NCI-H146 (cell line): ENCODE measurements around the gene DENND5A.
"Not testable (repeated sequence)": the region's sequence is repeated elsewhere in the genome, so short reads cannot be mapped to it uniquely, and the experiment has no call there.

Experiments
- DNase-seq: peaks from one replicate; lab custom pipeline; 2025; lab: John Stamatoyannopoulos, UW

Gene DENND5A

GRCh38 chr11:9176136-9176535 lies 89.0 kb downstream of the DENND5A start:
- no peak for DNase-seq

GRCh38 chr11:9172389-9172788 lies 92.8 kb downstream of the DENND5A start:
- no peak for DNase-seq

- DNase-seq, result no peak
Observed at GRCh38 chr11:9170450-9170849, 94.7 kb downstream of the DENND5A start.

DNA sequence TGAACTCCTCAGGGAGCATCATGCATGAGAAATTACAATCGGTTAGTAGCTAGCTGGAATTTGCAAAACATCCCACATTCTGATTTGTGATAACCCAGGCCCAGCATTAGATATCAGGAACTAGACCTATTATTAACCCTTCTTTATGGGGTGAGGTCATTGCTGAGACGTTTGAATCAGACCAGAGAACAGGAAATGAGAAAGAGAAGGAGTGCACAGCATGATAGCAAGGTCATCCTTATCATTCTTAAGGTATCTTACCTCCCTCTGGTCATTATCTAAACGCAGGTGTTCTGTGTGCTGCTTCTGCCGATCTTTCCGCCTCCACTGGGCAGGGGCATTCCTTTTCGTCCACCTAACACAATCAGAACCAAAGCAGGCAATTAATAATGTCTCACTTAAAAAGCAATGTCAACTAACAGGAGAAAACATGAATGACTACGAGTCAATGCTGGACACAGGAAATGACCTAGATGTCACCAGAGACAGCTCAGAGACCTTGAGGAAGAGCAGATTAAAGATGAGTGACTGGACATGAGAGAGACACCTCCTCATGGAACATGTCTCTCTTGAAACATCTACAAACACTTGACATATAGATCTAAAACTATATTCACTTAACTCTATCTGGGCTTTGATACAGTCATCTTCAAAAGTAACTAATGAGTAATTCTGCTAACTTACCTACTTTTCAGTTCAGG lies 95.4 kb downstream of the DENND5A start:
- no peak for DNase-seq

GRCh38 chr11:9161991-9162390 lies 103.2 kb downstream of the DENND5A start:
- DNase-seq, result not testable (repeated sequence)

DNA sequence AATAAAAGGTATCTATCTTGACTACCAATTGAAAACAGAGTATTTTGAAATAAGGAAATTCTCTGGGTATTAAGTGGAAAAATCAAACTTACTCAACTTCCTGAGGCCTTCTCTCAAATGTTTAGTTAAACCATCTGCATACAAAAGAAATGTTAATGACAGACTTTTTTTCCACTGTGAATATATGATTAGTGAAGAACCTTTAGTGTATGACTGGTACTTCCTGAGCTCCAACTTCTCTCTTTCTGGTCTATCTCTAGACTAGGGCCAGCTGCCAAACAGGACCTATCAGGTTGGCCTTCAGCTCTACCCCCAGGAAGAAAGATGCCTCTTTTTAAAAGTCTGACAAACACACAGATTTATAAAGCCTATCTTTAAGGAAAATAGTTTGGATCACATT lies 105.0 kb downstream of the DENND5A start:
- DNase-seq, result no peak

DNA sequence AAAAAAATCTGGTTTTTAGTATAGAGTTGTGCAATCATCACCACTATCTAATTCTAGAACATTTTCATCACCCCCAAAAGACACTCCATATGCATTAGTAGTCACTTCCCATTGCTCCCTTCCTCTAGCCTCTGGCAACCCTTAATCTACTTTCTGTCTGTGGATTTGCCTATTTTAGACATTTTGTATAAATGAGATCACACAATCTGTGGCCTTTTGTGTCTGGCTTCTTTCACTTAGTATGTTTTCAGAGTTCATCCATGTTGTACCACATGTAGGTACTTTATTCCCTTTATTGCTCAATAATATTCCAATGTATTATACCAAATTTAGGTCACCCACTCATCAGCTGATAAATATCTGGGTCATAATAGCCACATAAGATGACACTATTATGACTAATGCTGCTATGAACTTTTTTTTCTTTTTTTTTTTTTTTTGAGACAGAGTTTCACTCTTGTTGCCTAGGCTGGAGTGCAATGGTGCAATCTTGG lies 106.2 kb downstream of the DENND5A start:
- no peak for DNase-seq

- DNase-seq, result peak; percentile 55
Observed at GRCh38 chr11:9155930-9156329, 109.2 kb downstream of the DENND5A start.

- DNase-seq, result peak; percentile 15
Observed at GRCh38 chr11:9153651-9154050, 111.5 kb downstream of the DENND5A start.

DNA sequence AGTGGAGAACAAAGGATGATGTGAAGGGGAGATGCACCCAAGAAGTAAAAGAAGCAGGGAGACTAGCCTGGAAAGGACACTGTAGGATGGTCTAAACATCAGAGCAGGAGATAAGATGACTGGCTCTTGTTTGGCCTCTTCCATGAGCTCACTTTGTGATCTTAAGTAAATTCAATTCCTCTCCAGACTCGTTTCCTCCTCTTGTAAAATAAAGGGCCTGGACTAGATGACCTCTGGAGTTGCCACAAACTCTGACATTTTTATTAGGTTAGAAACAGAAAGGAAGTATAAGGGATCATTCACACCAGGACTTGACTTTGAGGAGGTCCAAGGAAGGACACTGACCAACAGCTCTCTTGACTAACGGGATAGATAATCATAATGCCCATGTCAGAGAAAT lies 113.5 kb downstream of the DENND5A start:
- DNase-seq, result no peak

DNA sequence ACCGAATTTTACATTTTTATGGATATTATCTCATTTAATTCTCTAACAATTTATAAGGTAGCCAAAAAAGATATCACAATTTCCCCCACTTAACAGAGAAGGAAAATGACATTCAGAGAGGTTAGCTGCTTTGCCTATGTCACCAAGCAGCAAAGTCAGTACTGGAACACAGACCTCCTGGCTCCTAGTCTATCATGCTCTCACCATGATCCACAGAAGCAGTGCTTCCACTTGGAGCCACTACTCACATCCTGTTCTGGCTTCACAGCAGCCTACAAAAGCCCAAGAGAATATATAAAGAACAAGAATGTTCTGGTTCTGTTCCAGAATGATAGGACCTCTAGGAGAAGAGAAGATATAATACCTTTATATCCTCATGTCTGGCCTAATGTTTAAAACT lies 114.2 kb downstream of the DENND5A start:
- no peak for DNase-seq

GRCh38 chr11:9150501-9150900 lies 114.6 kb downstream of the DENND5A start:
- no peak for DNase-seq

- no peak for DNase-seq
Observed at GRCh38 chr11:9148727-9149126, 116.4 kb downstream of the DENND5A start.

DNA sequence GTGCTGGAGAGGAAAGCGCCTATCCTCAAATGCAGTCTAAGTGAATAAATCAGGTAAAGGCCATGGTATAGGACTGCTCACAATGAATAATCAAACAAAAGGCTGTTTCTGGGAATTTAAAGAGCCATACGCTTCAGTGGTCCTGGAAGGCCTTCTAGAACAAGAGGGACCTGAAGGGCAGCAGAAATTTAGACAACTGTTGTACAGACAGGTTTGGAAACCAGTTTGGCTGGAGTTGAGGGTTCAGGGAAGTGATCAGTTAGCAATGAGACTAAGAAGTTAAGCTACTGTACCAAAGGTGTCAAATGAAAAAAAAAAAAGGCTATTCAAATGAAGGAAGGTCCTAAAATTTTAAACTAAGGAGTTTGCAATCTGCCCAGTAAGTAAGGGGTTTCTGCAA lies 117.1 kb downstream of the DENND5A start:
- DNase-seq, result no peak

- peak; percentile 18 for DNase-seq
Observed at GRCh38 chr11:9146477-9146876, 118.7 kb downstream of the DENND5A start.

- no peak for DNase-seq
Observed at GRCh38 chr11:9145283-9145682, 119.9 kb downstream of the DENND5A start.

GRCh38 chr11:9144828-9145227 lies 120.3 kb downstream of the DENND5A start:
- DNase-seq, result no peak

DNA sequence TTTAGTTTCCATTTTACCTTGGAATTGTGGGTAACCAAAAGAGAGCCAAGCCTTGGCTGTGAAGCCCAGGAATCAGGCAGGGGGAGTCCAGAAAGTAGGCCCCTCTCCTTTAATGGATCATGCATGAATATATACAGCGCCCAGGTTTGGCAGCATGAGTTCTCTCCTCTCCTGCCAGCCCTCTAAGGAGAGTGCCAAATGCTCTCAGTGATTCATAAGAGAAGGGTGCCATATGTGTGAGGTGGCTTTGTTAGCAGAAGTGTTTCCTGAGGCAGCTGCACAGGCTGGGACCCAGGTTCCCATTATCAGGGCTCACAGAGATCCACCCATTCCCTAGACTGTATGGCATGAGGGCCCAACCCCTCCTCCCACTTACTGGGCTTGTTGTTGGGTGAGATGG lies 121.4 kb downstream of the DENND5A start:
- DNase-seq, result no peak

- no peak for DNase-seq
Observed at GRCh38 chr11:9142732-9143131, 122.4 kb downstream of the DENND5A start.

DNA sequence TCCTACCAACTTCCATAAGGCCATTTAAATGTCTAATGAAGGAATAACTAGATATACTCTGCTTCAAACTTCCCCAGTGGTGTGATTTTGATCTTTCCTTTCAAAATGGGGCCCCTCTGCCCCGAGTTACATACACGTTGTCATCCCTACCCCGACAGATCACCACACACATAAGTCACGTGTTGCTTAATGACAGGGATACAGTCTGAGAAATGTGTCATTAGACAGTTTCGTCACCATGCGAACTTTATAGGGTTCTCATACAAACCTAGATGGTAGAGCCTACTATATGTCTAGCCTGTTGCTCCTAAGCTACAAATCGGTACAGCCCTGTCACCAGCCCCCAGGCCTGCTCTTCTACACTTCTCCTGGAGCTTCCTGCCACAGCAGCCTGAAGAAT lies 124.0 kb downstream of the DENND5A start:
- DNase-seq, result no peak

- DNase-seq, result no peak
Observed at GRCh38 chr11:9139628-9140357, 125.4 kb downstream of the DENND5A start.

DNA sequence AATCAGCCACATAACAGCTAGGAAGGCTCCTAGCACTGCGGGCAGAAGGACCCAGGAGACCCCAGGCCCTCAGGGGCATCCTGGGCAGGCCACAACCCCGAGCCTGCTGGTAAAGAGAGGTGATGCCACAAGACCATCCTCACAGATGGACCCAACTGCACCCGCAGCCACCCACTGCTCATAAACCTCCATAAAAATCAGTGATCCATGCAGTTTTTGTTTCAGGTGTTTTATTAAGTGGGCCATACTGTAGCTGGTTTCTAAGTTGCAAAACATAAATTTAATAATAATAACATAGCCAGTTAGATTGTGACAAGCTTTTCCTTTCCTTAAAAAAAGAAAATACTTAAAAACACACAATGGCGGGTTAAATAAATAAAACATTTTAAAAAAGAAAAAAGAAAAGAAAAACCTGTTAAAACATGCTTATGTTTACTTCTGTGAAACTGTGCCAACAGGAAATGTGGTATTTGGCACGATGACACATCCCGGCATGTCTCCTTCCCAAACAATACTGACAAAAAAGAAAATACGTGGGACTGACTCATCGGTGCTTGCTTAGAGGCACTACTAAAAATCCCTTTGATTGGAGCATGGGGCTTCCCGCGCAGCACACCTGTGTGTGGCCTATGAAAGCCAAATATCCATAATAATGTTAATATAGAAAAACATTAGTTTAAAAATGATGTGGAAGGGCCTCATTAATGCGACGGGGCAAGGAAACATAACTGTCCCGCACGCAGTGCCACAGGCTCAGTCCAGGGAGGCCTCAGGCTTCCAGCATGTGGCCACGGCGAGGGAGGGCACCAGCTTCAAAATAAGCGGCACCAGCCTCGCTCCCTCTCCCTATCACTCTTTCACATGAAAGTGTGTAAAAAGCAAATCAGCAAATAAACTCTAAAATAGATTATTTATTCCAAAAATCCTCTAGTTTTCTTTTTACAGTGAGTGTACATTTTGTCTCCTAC lies 126.3 kb downstream of the DENND5A start:
- DNase-seq, result peak; percentile 90

- peak; percentile 90 for DNase-seq
Observed at GRCh38 chr11:9138133-9138453, 127.1 kb downstream of the DENND5A start.
